ENCODE measurements around the gene SORD.

SORD gene

DNA sequence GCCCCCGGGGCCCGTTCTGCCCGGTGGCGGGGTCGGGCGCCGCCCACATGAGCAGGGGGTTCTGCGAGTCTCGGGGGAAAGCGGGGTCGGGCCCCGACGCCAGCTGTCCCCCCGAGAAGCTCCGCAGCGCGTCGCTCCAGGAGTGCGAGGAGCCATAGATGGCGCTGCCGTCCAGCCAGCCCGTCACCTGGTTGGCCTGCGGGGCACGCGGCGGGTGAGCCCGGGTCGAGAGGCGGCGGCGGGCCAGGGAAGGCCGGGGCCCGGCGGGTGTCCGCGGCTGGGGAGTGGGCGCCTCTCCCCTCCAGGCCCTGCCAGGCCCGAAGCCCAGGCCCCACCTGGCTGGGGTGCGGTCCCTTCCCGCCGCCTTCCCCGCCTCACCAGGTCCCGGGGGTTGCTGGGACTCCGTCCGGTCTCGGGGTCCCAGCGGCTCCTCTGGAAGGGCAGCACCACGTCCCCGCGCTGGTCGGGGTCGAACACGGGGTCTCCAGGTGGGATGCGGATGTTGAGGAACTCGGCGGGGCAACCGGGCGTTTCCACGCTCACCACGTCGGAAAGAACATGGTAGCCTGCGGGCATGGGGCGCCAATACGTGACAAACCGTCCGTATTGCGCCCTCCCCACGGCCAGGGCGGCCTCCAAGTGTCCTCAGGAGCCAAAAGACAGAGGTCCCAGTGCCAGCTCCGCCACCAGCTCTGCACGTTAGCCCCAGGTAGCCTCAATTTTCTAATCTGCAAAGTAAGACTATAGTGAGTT lies 88.6 kb downstream of the SORD start:
- TF ChIP-seq, protein P1, sequence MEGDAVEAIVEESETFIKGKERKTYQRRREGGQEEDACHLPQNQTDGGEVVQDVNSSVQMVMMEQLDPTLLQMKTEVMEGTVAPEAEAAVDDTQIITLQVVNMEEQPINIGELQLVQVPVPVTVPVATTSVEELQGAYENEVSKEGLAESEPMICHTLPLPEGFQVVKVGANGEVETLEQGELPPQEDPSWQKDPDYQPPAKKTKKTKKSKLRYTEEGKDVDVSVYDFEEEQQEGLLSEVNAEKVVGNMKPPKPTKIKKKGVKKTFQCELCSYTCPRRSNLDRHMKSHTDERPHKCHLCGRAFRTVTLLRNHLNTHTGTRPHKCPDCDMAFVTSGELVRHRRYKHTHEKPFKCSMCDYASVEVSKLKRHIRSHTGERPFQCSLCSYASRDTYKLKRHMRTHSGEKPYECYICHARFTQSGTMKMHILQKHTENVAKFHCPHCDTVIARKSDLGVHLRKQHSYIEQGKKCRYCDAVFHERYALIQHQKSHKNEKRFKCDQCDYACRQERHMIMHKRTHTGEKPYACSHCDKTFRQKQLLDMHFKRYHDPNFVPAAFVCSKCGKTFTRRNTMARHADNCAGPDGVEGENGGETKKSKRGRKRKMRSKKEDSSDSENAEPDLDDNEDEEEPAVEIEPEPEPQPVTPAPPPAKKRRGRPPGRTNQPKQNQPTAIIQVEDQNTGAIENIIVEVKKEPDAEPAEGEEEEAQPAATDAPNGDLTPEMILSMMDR (IDR thresholded peaks at IDR 0.05; ENCODE audit: low read depth, low read length): no peak
- H3K4me3 ChIP-seq (ENCODE audit: low read depth, low read length): no peak overlapping the region

DNA sequence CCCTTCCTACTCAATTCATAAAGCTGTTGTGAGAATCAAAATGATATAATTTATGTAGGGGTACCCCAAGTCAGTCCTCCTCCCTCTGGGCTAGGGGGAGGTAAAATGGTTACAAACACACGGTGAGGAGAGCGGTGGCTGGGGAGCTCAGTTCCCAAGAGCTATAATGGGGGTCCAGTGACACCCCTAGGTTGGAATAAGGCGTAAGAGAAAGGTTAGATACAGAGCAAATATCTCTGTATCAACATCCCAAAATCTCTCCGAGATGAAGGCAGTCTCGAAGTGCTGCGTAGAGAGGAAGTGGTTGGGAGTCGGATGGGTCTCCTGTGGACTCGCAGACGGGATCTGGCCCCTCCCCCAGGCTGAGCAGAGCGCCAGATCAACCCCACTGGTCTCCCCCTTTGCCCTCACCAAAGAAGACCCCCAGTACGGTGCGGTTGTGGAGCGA lies 89.2 kb downstream of the SORD start:
- H3K4me3 ChIP-seq (ENCODE audit: low read depth, low read length): no peak overlapping the region
- TF ChIP-seq, protein P1 (IDR thresholded peaks at IDR 0.05; ENCODE audit: low read depth, low read length): no peak

DNA sequence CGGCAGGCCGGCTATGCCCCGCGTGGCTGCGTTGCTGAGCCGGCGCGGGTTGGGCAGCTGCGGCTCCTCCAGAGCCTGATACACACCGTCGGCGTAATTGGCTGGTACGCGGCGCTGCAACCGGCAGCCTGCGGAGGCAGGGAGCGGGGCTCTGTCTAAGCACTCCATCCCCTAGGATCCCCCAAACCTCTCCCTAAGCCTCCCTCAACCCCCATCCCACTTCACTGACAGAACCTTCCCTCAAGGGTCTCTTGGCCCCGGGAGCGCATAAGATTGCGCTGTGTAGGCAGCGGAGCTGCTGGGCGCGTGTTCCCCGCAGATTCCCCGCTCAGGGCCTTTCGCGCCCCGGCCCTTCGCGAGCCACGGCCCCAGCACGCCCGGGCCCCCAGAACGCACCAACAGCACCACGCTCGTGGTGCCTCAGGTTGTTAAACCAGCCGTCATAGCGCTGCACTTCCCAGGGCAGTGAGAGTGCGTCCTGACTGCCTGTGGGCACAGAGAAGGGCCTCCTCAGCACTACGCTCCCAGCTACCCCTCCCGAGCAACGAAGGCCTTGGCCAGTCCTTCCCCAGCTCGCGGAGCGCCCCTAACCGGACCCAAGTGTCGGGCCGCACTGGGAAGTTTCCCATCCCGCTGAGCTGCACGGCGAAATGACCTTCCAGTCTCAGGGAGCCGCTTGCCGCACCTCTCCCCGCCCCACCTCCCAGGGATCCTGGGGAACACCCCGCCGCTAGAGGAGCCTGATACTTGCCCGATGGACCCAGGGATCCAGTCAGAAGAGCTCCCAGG lies 89.8 kb downstream of the SORD start:
- H3K4me3 ChIP-seq (ENCODE audit: low read depth, low read length): no peak overlapping the region
- TF ChIP-seq, protein P1 (IDR thresholded peaks at IDR 0.05; ENCODE audit: low read depth, low read length): no peak

DNA sequence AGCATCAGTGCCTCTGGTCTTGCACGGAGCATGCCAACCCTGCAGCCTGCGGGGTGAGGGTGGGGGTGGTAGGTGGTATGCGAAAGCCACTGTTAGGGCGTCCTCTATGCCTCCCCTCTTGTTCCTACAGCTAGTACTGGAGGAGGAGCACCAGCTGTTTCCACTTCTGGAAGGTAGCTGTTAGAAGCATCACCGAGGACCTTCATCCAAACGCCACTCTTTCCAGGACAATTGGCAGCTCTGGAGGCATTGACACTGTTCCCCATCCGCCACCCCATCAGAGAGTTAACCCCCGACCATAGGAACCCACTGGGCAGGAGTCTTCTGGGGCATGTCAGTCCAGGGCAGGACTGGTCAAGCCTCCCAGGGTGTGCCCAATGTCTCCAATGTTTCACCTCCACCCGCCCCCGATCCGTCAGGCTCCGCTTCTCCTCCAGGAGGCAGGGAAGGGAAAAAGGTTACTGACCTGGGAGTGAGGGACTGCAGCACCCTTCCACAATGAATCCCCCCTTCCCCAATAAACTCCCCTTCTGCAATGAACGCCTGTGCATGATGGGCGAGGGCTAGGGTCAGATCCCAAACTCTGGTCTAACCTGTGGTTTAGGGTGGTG lies 90.5 kb downstream of the SORD start:
- TF ChIP-seq, protein P1 (IDR thresholded peaks at IDR 0.05; ENCODE audit: low read depth, low read length): no peak
- no peak overlapping the region for H3K4me3 ChIP-seq (ENCODE audit: low read depth, low read length)

DNA sequence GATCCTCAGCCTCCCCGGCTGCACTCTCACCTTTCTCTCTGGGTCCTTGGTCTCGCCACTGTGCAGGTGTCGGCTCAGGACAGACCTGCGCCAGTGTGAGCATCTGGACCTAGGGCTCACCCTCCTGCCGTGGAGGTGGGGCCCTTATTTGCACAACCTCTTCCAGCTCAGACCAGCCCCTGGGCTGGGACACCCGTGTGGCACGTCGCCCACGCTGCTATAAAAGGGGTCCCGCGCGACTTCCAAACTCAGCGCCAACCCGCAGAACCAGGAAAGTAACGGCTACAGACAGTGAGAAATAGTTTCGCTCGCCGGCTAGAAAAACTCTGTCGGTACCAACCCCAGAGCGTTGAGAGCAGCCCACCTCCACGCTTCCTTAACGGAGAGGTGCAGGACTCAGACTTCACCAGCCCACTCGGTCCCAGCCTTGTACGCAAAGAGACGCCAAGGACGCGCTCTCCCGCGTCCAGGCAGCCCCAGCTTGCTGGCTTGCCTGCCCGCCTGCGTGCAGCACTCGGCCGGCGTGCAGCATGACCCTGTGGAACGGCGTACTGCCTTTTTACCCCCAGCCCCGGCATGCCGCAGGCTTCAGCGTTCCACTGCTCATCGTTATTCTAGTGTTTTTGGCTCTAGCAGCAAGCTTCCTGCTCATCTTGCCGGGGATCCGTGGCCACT lies 91.2 kb downstream of the SORD start, which contains the start of the genes DUOX2 and DUOXA2:
Gene DUOX2 (minus strand): TSS at position 97 of the 675 bp plus-strand sequence. CDS start 761 bp downstream, outside the sequence.
Gene DUOXA2 (plus strand): TSS at position 251 of the 675 bp plus-strand sequence. CDS start 280 bp downstream, at position 531.
- no peak within 1 kb of the TSS for H3K4me3 ChIP-seq (ENCODE audit: low read depth, low read length)
- TF ChIP-seq, protein P1 (IDR thresholded peaks at IDR 0.05; ENCODE audit: low read depth, low read length): no peak

DNA sequence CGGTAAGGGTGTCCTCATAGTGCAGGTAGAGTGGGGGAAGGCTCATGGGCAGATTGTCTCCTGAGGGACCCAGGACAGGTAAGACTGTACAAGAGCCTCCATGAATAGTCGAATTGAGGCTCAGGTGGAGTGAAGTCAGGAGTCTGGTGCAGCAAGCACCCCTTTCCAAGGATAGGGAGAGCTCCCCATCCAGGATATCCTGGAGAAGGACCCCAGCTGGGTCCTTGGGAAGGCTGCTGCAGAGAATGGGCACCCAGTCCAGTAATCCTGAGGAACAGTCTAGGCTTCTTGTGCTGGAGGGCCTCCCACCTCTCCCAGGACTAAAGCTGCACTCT lies 91.7 kb downstream of the SORD start:
- TF ChIP-seq, protein P1 (IDR thresholded peaks at IDR 0.05; ENCODE audit: low read depth, low read length): no peak

More for the DNA sequence above, 91.7 kb downstream of the SORD start:
- no peak overlapping the region for H3K4me3 ChIP-seq (ENCODE audit: low read depth, low read length)
